GM18511 (cell line): ENCODE results near the gene NPHP3.
"Not testable (repeated sequence)": the region's sequence is repeated elsewhere in the genome, so short reads cannot be mapped to it uniquely, and the experiment has no call there.

ENCODE experiments used
- ATAC-seq: cut with Tn5 transposase; IDR thresholded peaks from one replicate; pipeline ENCODE4 v1.9.1; 2021; ENCODE audit warnings: mild to moderate bottlenecking, moderate library complexity; ENCODE audit not compliant: unreplicated experiment

NPHP3 gene

GRCh38 chr3:132643366-132643765 is 78.8 kb downstream of the NPHP3 start:
- ATAC-seq = no peak

GRCh38 chr3:132642539-132642847 is 79.7 kb downstream of the NPHP3 start:
- ATAC-seq = no peak

DNA sequence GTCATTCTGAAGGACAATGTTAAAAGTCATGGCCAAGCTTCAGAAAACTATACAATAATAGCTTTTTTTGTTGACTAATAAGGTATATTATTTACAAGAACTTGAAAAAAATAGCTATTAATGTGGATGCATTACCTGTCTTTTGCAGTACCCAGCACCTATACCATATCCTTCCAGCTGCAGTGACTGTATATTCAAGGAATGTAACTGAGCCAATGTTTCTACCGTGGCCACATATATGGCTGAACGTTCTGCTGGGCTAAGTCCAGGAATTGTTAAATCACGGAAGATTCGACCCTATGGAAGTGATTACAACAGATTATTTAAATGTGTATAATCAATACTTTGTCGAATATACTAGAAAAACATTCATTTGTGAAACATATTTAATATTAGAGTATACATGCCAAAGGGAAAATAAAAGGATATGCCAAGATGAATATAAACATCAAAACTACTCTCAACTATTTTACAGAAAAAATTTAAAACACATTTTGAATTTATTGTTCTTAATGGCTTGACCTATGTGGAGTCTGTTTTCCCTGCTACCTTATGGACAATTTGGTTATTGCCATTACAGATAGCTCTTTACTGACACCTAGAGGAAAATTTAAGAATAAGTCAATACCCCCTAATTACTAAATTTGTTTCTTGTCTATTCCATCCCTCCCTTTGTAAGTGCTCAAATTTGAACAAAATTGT is 80.2 kb downstream of the NPHP3 start:
- ATAC-seq = no peak

DNA sequence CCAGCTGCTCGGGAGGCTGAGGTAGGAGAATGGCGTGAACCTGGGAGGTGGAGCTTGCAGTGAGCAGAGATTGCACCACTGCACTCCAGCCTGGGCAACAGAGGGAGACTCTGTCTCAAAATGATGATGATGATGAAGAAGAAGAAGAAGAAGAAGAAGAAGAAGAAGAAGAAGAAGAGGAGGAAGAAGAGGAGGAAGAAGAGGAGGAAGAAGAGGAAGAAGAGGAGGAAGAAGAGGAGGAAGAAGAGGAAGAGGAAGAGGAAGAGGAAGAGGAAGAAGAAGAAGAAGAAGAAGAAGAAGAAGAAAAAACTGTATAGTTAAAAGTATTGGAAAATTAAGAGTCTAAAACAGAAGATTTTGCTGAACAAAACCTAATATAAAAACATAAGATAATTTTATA is 80.8 kb downstream of the NPHP3 start:
- not testable (repeated sequence) for ATAC-seq

DNA sequence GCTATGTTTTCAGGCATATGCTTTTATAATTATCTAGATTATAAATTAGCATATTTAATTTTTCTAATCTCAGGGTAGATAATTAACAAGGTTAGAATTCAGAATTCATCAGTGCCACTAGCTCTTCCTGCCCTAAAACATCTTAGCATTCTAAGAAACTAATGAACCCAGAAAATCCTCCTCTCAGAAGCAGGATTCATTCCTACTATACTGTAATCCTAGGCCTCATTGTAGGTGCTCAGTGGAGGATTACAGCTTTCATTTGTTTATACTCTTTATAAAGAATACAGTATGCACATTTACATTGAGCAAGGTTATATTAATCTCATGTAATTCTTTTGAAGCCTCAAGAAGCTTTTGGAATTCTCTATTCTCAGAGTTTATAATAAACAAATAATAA is 83.5 kb downstream of the NPHP3 start:
- ATAC-seq = no peak

DNA sequence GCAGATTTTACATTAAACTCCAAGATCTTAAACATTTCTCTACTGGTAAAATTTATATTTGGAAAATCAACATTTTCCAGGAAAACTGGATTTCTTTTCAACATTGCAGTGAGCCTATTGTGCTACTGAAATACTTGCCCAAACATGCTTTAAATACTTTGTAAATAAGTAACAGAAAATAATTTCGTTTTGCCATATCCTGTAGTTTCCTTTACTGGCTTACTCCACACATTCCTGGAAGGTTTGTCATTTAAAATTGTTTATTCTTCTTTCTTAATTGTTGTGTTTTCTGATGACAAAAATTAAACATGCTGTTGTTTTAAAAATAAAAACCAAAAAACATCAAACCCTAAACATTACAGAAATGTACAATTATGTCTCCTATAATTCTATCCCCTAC is 84.6 kb downstream of the NPHP3 start:
- no peak for ATAC-seq

DNA sequence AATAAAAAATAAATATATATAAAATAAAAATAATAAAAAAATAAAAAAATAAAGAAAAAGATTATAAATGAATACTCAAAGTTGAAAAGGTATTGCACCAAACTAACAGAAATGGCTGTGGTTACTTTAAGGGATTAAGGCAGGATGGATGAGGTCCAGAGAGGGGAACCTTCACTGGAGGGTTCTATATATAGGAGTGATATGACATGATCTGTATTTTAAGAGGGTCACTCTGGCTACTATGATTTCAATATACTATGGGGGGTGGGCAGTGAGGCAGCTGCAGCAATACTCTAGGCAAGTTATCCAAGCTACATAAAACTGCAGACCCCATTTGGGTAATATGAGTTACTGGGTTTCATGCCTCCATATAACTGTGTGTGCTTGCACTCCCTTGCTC is 87.2 kb downstream of the NPHP3 start:
- ATAC-seq = no peak
